HG02763 (cell line): ENCODE results near the gene KCNJ14.
A peak's percentile ranks its signal among the peaks of the same experiment; 100 is the strongest.
"Not testable (repeated sequence)": the region's sequence is repeated elsewhere in the genome, so short reads cannot be mapped to it uniquely, and the experiment has no call there.

ENCODE experiments used
- ATAC-seq: cut with Tn5 transposase; IDR thresholded peaks from one replicate; pipeline ENCODE4 v1.9.1; 2021; ENCODE audit warnings: mild to moderate bottlenecking, moderate library complexity; ENCODE audit not compliant: unreplicated experiment

KCNJ14 gene

GRCh38 chr19:48486706-48487105 lies 31.3 kb downstream of the KCNJ14 start:
- ATAC-seq, result not testable (repeated sequence)

GRCh38 chr19:48487544-48487943 lies 32.2 kb downstream of the KCNJ14 start:
- no peak for ATAC-seq

GRCh38 chr19:48487948-48488347 lies 32.6 kb downstream of the KCNJ14 start:
- ATAC-seq, result no peak

- ATAC-seq, result not testable (repeated sequence)
Measured at GRCh38 chr19:48488478-48488877, 33.1 kb downstream of the KCNJ14 start.

DNA sequence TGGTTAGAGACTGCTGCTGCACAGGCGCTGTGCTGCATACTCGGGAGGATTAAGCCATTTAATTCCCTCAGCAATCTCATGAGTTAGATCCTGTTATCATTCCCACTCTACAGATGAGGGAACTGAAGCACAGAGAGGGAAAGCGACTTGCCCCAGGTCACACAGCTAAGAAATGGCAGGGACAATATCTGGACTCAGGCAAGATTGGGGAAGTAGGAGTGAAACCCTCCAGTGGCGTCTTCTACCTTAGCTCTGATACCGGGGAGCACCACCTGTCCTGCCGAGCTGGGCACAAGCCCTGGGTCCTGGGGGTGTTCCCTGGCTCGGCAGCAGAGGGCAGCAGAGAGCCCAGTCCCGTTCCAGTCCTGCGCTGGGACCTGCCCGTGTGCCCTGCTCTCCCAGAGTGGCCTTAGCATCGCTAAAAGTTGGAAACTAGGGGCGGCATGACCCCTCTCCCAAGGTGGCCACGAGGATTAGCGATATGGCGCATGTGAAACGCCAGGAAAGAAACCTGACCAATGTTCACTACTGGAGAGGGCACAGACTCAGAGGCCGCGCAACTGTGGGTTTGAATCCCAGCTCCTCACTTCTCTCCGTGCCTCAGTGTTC lies 34.3 kb downstream of the KCNJ14 start:
- ATAC-seq, result peak; percentile 28

- ATAC-seq, result no peak
Measured at GRCh38 chr19:48490981-48491792, 35.8 kb downstream of the KCNJ14 start.

GRCh38 chr19:48491793-48492123 lies 36.4 kb downstream of the KCNJ14 start:
- no peak for ATAC-seq

GRCh38 chr19:48492925-48493717 lies 37.7 kb downstream of the KCNJ14 start:
- ATAC-seq, result peak; percentile 70

GRCh38 chr19:48493718-48494401 lies 38.5 kb downstream of the KCNJ14 start:
- no peak for ATAC-seq

DNA sequence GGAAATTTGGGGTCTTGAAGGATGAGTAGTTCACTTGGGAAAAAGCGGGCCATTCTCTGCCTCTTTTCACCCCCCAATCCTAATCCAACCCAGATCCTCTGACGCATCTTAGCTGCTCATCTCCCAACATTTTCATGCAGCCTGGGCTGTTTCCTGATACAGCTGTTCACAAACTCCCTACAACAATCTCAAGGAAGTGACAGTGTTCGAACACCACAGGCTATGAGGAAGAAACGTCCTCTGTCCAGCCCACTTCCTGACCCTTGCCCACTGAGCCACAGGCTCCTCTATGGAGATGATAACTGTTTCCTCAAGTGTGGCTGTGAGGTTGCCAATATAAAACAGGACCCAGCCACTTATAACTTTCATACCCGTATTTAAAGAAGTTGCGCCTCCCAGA lies 40.0 kb downstream of the KCNJ14 start:
- no peak for ATAC-seq

- ATAC-seq, result no peak
Measured at GRCh38 chr19:48496959-48497727, 41.8 kb downstream of the KCNJ14 start.

DNA sequence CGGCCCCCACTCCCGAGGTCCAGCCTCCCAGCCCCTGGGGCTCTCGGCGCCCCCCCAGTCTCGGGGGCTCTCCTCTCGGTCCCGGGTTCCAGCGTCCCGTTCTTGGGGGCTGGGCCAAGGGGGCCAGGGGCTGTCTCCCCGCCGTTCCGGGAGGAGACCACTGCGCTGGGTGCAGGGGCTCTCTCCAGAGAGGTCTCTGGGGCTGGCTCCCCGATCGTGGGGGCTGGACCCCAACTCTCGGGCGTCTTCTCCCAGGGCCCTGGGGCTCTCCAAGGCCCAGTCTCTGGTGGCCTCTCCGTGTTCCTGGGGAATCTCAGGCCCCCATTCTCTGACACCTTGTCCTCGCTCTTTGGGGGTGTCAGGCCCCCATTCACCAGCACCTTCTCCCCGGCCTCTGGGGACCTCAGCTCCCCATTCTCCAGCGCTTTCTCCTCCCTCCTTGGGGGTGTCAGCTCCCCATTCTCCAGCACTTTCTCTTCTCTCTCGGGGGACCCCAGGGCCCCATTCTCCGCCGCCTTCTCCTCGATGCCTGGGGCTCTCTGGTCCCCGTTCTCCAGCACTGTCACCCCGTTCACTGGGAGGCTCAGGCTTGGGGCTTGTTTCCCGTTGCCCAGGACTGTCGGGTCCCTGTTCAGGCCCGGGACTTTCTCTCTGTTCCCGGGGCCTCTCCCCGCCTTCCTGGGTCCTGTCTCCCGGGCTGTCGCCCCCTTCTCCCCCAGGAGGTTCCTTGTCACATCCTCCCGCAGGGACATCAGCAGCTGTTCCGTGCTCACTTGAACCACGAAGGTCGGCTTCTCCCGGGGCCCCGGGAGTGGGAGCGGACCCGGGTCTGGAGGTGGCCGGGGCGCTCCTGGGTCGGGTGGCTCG lies 42.6 kb downstream of the KCNJ14 start:
- no peak for ATAC-seq

DNA sequence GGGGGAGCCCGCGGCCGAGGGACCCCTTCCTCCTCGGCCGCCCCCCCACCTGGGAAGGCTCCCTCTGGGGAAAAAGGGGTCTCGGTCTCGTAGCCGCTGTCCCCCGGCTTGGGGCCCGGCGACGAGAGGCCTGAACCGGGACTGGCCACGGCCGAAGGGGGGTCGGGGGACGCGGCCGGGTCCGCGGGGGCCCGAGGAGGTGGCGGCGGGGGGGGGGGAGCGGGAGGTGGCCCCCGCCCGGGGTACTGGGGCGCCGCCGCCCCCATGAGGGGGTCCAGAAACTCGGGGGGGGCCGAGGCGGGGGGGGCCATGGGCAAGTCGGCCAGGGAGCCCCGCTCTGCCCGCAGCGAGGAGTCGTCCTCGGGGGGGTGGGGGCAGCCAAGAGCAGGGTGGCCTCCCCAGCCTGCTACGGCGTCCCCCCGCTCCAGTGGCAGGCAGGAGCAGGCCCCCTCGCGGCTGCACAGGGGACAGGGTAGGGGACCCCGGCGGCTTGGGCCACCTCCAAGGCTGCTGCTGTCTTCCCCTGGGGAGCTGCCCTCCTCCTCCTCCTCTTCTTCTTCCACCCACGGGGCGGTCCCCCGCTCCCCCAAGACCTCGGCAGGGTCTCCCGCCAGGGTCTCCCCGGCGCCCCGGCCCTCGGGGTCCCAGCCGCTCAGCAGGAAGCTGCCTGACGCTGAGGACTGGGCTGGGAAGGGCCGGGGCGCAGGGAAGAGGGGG lies 43.4 kb downstream of the KCNJ14 start:
- ATAC-seq, result no peak

GRCh38 chr19:48499316-48500090 lies 44.1 kb downstream of the KCNJ14 start:
- ATAC-seq, result no peak

- no peak for ATAC-seq
Measured at GRCh38 chr19:48500830-48501493, 45.6 kb downstream of the KCNJ14 start.

DNA sequence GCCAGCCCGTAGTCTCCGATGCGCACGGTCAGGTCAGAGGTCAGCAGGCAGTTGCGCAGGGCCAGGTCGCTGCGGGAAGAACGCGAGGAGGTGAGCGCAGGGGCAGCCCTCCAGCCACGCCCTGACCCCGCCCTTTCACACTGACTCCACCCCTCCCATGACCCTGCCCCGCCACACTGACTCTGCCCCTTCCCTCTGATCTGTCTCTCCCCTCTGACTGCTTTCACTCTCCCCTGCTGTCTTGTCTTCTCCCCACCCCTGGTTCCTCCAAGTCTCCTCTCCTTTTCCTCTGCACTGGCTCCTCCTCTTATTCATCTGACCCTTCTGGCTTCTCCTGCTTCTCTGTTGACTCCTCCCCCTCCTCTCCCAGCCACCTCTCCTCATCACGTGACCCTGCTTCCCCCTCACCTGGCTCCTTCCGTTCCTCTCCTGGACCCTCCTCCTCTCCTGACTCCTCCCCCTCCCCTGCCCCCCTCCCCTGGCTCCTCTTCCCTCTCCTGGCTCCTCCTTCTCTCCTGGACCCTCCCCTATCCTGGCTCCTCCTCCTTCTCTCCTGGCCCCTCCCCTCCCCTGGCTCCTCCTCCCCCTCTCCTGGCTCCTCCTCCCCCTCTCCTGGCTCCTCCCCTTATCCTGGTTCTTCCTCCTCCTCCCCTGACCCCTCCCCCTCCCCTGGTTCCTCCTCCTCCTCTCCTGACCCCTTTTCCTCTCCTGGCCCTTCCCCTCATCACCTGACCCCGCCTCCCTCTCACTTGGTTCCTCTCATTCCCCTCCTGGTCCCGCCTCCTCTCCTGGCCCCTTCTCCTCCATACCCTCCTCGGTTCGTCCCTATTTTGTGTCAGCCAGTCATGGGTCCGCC lies 46.3 kb downstream of the KCNJ14 start:
- no peak for ATAC-seq
